ENCODE results near the gene NKX6-2. TPM values are rescaled to one million over a fixed set of nuclear protein-coding genes. Genes with fewer than 3 reads are reported as not detected.
A peak's percentile ranks its signal among the peaks of the same experiment; 100 is the strongest.
"Not testable (repeated sequence)": the region's sequence is repeated elsewhere in the genome, so short reads cannot be mapped to it uniquely, and the experiment has no call there.

NKX6-2 gene
- total RNA-seq, 1 donor from 2014 or later = not detected

DNA sequence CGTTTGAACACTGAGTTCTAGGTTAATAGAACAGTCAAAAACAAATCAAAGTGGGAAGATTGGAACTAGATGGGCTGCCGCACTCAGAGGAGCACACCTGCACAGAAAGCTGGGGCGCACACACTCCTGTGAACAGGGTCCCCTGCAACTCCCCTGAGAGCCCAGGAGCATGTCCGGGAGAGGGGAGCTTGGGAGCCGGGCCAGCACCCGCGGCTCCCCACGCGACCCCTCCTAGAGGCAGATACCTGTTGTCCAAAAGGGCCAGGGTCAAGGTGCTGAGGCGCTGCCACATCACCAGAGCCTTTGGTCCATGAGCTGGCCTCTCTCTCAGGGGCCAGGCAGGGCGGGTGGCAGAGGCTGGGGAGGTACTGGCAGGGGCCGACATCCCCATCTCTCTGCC lies 5.6 kb downstream of the NKX6-2 start:
- no peak for DNase-seq (ENCODE audit: low spot score)

DNA sequence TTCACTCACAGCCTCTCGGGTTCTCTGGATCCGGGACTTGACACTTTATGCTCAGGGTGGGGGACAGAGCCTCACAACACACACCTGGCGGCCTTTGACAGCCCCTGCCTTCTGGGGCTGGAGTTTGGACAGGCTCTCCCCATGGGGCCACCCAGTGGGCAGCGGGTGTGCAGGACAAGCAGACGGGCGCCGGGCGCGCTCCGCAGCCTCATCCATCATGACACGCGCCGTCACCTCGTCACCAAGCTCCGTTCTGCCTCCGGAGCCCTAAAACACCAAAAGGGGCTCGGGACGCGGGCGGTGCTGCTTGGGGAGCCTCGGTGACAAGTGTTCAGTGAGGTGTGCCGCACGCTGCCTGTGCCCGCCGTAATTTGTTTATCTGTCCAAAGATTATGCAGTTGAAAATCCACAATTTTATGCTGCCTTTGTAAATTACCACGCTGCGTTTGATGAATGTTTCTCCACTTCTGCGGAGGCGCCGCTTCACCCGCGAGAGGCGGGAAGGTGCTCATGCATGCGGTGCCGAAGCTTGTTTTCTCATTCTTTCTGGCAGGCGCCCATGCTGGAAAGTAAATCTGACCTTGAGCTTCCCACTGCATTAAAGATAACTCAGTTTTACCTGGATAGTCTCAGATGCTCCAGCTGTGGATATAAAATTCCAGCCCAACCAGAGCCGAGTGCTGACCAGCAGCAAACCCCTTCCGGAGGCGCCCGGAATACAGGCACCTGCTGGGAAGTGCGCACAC lies 6.2 kb downstream of the NKX6-2 start:
- DNase-seq (ENCODE audit: low spot score) = no peak

DNA sequence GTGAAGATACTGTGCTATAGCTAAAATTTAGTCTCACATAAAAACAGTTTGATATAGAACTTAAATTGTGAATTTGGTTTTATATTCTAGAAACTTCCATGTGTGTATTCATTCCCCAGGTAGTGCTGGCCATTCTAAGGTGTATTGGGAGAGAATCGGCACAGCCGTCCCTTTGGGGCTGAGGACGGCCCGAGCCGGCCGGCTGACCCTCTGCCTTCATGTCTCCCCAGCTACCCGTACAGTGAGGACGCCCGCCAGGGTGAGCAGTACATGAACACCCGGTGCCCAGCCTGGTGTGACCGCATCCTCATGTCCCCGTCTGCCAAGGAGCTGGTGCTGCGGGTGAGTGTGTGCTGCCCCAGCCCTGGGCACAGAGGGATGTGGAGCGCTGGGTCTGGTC lies 8.5 kb downstream of the NKX6-2 start:
- no peak for DNase-seq (ENCODE audit: low spot score)

DNA sequence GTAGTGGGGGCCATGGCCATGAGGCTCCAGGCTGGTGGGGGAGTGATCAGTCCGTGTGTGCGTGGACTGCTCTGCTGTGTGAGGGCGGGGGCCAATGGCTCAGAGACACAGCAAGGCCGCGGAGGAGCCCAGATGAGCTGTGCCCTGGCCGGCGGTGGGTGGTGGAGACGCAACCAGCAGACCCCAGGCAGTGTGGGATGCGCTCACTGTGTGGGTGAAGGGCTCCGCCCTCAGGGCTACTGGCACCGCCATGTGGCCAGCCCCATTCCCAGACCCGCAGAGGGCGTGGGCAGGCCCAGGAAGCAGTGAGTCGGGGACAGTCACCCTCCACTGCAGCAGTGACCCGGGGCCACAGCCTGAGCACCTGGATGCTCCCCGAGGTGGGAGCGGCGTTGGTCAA lies 9.1 kb downstream of the NKX6-2 start:
- DNase-seq (ENCODE audit: low spot score) = no peak

DNA sequence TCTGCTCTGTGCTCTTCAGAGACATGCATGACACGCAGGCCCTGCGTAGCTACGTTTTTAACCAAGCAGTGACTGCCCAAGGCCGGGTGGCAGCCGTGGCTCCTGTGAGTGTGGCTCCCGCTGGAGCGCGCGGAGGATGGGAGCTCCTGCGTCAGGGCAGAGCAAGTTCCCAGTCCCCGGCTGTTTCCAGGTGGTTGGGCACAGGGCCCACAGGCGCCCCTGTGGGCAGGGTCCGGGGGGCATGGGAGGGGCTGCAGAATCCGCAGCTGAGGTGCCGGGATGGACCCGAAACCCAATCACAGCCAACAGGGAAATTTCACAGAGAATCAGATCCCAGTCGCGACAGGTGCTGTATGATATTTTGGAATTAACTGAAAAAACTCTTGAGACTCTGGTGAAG lies 9.8 kb downstream of the NKX6-2 start:
- no peak for DNase-seq (ENCODE audit: low spot score)

DNA sequence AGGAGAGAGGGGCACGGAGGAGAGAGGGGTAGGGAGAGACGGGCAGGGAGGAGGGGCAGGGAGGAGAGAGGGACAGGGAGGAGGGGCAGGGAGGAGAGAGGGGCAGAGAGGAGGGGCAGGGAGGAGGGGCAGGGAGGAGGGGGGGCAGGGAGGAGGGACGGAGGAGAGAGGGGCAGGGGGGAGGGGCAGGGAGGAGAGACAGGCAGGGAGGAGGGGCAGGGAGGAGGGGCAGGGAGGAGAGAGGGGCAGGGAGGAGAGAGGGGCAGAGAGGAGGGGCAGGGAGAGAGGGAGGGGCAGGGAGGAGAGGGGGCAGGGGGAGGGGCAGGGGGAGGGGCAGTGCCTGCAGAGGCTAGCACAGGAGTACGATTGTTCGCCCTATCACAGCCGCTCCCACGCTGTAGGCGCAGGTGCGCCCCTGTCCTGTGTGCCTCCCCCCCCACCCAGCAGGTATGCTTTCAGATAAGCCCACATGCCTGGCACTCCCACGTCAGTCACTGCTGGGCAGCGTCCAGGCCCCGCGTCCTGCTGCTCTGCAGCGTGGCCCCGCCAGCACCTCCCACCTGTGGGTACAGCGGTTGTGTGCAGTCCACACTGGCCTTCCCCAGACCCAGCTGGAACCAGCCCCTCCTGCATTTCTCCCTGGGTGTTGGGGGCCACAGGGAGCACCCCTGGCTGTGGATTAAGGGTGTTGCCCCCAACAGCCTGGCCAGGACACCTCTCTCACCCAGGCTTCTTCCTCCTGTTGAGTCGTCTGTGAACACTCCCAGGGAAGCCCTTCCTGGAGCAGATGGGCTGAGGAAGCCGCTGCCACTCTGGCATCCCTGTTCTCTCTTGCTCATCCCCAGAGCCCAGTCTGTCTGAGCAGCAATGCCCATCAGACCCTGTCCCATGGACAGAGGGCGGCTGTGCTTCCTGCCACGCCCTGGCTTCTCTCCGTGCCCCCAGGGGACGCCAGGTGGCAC lies 10.8 kb downstream of the NKX6-2 start:
- peak; percentile 79 for DNase-seq (ENCODE audit: low spot score)

DNA sequence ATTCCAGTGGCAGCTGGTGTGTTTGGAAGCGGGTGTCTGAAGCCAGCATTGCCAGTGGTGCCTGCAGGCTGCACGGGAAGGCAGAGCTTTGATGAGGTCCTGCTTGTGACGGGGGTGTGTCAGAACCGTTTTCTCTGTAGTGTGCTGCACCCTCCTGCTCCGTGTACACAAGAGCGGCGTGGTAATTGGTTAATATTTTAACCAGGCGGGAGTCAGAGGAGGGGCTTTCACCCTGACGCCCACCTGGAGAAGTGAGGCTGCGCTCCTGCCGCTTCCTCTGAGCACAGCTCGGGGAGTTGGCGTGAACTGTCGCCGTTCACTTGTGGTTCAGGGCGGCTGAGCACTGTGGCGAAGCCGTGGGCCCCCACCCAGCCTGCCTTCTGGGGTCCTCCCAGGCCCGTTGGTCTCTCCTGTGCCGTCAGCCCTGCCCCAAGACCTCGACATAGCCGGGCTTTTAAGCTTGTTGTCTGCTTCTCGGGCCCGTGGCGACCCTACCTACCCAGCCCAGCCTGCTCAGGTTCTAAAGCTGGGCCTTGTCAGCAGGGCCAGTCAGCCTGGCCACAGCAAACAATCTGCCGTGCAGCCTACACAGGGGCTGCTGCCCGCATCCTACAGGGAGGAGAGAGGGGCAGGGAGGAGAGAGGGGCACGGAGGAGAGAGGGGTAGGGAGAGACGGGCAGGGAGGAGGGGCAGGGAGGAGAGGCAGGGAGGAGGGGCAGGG lies 11.6 kb downstream of the NKX6-2 start:
- DNase-seq (ENCODE audit: low spot score) = no peak

DNA sequence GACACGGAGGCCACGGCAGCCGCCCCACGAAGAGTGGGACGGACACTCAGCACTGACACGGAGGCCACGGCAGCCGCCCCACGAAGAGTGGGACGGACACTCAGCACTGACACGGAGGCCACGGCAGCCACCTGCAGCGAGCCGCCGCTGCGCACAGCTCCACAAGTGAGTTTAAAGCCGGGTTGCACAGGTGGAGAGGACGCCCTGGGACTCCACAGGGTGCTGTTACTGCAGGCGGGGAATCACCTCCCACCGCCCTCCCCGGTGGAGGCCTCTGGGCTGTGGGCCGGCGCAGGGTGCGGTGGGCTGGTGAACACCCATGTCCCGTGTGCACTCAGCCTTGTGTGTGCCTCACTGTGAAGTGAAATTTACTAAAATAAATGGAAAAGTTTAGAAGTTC lies 13.1 kb downstream of the NKX6-2 start:
- not testable (repeated sequence) for DNase-seq (ENCODE audit: low spot score)

DNA sequence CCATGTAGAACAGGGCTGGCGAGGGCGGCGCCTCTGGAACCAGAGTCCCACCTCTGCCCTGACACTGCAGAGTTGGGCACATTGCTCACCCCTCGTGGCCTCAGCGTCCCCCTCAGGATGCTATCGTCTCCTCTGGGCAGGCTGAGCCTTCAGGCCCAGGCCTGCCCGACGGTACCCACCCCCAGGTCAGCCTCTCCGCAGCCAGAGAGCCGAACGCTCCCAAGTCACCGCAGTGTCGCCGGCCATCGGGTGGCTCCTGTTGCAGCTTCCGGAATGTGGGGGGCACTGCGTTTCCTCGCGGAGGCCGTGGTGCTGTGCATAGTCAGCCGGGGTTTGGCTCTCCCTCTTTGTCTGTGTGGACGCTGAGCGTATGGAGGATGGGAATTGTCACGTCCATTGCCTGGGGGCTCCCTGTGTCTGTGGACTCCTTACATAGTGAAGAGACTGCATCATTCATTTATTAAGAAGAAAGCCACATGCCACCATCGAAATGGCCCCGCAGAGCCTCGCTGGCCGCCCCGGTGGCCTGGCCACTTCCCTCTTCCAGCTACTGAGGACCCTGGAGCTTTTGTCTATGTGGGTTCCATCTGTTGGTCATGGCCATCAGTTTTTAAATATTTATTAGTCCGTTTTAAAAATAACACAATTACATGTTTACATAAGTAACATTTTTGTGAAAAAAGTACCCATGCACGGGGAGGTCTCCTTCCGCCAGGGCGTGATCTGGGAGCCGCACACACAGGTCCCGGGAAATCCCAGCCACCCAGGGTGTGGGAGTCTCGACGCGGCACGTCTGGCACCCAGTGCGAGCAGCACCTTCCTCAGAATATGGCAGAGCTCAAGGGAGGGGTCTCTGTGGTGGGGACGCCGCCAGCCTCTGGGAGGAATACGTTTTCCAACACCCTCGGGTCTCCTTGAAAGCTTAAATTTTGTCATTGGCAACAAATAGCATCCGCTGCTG lies 15.6 kb downstream of the NKX6-2 start:
- DNase-seq (ENCODE audit: low spot score) = no peak

DNA sequence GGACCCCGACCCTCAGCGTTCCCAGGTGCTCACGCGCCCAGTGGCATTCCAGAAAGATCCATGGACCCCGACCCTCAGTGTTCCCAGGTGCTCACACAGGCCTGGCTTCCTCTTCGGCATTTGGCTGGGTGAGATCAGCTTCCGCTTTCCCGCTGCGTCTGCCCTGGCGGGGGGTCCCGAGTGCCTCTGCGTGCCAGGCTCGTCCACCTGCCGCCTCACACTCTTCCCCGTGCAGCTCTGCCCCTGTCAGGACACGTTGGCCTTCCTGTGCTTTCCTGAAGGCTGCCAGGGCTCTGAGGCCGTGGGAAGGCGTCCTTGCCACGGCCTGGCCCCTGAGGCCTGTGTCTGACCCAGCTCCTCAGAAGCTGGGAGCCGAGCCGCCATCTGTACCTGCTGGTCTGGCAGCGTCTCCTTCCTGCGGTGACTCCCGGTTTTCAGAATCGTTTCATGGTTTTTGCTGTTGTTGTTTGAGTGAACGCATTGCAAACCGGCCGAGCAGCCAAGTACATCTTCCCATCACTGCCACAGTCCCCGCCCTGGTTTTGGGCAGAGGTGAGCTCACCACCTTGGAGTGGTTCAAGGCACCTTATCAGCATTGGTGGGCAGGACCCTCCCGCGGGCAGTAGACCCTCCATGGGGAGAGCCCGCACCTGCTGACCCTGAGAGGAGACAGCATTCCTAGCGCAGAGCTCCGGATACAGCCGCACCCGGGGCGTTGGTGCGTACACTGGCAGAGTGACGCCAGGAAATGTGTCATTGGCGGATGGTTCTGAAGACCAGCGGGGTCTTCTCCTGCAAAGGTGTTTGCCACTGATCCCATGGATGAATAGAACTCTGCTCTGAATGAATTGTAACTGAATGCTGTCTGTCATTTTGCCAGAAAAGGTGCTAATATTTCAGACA lies 17.4 kb downstream of the NKX6-2 start:
- DNase-seq (ENCODE audit: low spot score) = no peak

DNA sequence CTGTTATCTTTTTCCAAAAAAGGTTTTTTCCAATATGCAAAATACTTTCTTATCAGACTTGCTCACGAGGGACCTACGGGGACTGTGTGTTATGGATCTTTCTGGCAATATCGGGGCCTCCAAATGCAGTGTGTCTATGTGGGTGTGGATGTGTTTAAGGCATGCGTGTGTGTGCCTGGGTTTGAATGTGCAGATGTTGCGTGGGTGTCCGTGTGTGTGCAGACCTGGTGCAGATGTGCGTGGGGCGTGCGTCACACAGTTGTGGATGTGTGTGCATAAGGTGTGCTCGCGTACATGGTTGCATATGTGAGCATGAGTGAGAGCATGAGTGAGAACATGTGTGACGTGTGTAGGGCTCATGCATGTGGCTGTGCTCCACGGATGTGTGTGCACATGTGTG lies 19.7 kb downstream of the NKX6-2 start:
- DNase-seq (ENCODE audit: low spot score) = no peak

DNA sequence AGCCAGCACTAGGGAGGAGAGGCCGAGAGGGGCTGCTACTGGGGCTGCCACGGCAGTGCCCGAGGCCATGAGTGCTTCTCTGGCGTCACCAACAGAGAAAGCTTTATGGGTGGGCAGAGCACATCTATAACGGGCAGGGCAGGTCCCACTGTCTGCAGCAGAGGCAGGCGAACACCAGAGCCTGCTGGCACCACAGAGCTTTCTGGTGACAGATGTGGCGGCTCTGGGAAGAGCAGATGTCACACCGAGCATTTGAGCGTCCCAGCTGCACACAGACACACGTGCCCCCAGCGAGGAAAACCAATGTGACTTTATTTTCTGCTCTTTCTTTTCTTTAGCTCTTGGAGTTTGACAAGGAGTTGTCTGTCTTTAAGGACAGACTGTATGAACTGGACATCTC lies 20.5 kb downstream of the NKX6-2 start:
- no peak for DNase-seq (ENCODE audit: low spot score)

DNA sequence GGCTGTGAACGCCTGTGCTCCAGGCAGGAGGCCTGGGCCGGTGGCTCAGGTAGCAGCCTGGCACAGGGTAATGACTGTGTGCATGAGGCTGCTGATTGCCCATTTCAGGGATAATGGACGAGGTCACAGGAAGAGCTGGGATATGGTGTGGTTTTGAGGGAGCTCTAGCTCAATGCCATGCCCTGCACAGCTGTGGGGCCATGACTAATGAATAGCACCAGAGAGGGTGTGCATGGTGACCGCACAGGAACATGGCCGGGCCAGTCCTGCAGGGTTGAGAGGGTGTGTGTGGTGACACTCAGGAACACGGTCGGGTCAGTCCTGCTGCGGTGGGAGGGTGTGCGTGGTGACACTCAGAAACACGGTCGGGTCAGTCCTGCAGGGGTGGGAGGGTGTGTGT lies 21.8 kb downstream of the NKX6-2 start:
- DNase-seq (ENCODE audit: low spot score) = no peak

DNA sequence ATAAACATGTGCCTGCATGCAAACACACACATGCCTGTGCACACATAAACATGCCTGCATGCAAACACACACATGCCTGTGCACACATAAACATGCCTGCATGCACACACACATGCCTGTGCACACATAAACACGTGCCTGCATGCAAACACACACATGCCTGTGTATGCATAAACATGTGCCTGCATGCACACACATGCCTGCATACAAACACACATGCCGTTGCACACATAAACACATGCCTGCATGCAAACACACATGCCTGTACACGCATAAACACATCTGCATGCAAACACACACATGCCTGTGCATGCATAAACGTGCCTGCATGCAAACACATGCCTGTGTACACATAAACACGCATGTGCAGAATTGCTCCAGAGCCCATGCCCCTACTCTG lies 22.4 kb downstream of the NKX6-2 start:
- no peak for DNase-seq (ENCODE audit: low spot score)

DNA sequence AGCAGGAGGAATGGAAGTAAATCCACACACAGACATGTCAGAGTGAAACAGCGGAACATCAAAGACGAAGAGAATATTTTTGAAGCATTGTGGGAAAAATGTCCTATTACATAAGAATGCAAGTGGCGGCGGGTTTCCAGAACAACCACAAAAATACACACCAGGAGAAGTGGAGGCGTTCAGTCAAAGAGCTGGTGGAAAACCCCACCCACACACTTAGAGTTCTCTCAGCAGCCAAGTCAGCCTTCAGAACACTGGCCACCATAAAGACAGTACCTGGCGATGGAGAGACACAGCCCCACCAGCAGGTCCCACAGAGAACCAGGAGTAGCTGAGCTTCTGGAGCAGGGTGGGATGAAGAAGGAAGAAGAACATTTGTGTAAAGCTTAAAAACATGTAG lies 23.7 kb downstream of the NKX6-2 start:
- DNase-seq (ENCODE audit: low spot score) = no peak

DNA sequence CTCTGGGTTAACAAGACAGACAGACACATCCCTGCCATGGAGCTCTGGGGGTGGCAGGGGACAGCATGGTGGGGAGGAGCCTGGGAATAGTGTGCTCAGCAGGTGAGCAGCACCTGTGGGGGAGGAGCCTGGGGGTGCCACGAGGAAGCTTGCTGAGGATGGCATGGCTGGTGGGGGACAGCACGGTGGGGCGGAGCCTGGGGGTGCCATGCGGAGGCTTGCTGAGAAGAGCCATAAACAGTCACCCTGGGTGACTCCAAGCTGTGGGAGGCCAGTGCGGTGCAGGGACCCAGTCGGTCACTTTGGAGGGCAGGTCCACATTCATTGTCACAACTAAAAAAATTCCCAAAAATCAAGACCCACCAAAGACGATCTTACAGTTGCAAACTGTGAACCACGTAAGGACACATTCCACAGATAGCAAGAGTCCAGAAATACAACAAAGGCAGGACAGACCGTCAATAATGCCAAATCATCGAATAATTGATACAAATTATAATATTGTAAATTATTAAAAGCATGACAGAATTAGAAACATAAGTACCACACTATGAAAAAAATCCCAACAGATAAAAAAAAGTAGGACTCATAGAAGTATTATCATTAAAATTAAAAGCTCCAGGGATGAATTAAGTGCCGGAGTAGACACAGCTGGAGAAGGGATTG lies 24.4 kb downstream of the NKX6-2 start:
- no peak for DNase-seq (ENCODE audit: low spot score)

DNA sequence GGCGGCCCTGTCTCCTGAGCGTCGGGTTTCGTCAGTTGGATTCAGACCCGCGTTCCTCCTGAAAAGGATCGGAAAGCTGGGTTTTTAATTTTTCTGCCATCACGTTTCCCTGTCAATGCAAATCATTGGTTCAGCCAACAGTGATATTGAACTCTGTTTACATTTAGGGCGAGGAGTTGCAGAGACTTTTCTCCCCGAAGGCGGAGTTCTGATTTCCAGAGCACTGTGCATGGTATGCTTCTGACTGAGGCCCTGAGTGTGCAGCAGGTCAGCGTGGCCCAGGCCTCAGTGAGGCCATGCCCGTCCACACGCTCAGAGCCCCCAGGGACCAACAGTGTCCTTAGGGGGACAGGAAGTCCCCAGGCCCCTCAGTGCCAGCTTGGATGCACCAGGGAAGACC lies 27.1 kb downstream of the NKX6-2 start:
- DNase-seq (ENCODE audit: low spot score) = no peak

DNA sequence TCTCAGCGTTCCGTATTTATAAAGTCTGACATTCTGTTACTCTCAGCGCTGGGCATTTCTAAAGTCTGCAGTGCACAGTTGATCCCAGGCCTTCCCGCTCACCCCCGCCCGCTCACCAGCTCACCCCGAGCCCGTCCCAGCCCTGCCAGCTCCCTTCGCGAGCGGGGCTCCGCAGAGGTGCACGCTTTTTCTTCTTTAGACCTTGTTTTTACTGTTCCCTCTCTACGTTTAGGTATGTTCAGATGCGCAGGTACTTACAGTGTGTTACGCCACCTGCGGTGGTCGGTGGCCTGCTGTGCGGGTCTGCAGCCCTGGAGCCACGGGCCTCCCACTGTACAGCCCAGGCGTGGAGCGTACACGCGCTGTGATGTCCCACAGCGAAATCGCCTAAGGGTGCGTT lies 28.8 kb downstream of the NKX6-2 start:
- DNase-seq (ENCODE audit: low spot score) = no peak

DNA sequence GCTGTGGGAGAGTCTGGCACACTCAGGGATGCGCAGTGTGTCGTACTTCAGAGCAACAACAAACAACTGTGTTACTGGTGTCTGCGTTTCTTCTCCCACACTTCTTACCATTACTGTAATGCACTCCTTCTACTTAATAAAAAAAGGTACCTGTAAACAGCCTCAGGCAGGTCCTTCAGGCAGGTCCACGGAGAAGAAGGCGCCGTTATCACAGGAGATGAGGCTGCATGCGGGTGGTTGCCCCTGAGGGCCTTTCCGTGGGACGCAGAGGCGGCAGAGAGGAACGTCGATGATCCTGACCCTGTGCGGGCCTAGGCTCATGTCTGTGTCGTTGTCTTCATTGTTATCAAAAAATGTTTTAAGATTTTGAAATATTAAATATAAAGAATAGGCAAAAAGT lies 29.4 kb downstream of the NKX6-2 start:
- no peak for DNase-seq (ENCODE audit: low spot score)

Data from mucosa of gallbladder (tissue), 1 donor.